Keratinocyte (primary cell): ENCODE data around the gene CDC42EP4. TPM values are rescaled to one million over a fixed set of nuclear protein-coding genes. Genes with fewer than 3 reads are reported as not detected.

Experiments used
- DNase-seq: peaks from one replicate; pipeline ENCODE4 v3.0.0-alpha.2; 2011; ENCODE audit warnings: low read depth, missing footprints, low spot score
- FAIRE-seq: peaks from 2 replicates; lab custom pipeline; 2011; peaks lifted over from hg19 to GRCh38; lab: Jason Lieb, UNC
- H2AFZ ChIP-seq: 2 replicates; pipeline ENCODE4 v1.6.0; 2012; ENCODE audit warnings: low read length, control low read depth, inconsistent platforms; ENCODE audit not compliant: control insufficient read depth
- H3K27ac ChIP-seq: 2 replicates; pipeline ENCODE4 v1.5.1; 2011; ENCODE audit warnings: low read length; ENCODE audit not compliant: control insufficient read depth, insufficient read depth
- H3K27me3 ChIP-seq: 3 replicates; pipeline ENCODE4 v1.6.0; 2011; ENCODE audit warnings: low read length; ENCODE audit not compliant: control insufficient read depth, insufficient read depth; ENCODE audit errors: extremely low read depth
- H3K36me3 ChIP-seq, 2 experiments: 2 replicates in 1 of 2; 3 replicates in 1 of 2; pipeline ENCODE4 v1.5.1; 2011; ENCODE audit warnings: low read length in 2 of 2, mild to moderate bottlenecking in 1 of 2; ENCODE audit not compliant: control insufficient read depth in 2 of 2, insufficient read depth in 2 of 2; ENCODE audit errors: extremely low read depth in 1 of 2
- H3K4me1 ChIP-seq: 3 replicates; pipeline ENCODE4 v1.5.1; 2011; ENCODE audit warnings: low read length; ENCODE audit not compliant: control insufficient read depth, insufficient read depth; ENCODE audit errors: extremely low read depth
- H3K4me2 ChIP-seq: 3 replicates; pipeline ENCODE4 v1.6.0; 2011; ENCODE audit warnings: low read depth, low read length; ENCODE audit not compliant: control insufficient read depth, insufficient read depth; ENCODE audit errors: extremely low read depth
- H3K4me3 ChIP-seq, 3 experiments: fragments of 200-600 bp in 1 of 3; sonication (generic) in 1 of 3; 2 replicates in 2 of 3; 3 replicates in 1 of 3; pipeline ENCODE4 v1.5.1; 2011 to 2016; ENCODE audit warnings: low read length in 3 of 3, mild to moderate bottlenecking in 3 of 3, control low read depth in 2 of 3, inconsistent platforms in 1 of 3, low read depth in 1 of 3, mixed read lengths in 1 of 3, mixed run types in 1 of 3, moderate library complexity in 1 of 3; ENCODE audit not compliant: control insufficient read depth in 2 of 3, insufficient read depth in 2 of 3; ENCODE audit errors: extremely low read depth in 1 of 3
- H3K79me2 ChIP-seq: 2 replicates; pipeline ENCODE4 v1.6.0; 2012; ENCODE audit warnings: low read length; ENCODE audit not compliant: control insufficient read depth, insufficient read depth
- H3K9ac ChIP-seq: 3 replicates; pipeline ENCODE4 v1.6.0; 2011; ENCODE audit warnings: low read length; ENCODE audit not compliant: control insufficient read depth, insufficient read depth; ENCODE audit errors: extremely low read depth
- H3K9me1 ChIP-seq: 3 replicates; pipeline ENCODE4 v1.6.0; 2011; ENCODE audit warnings: low read length; ENCODE audit not compliant: control insufficient read depth, insufficient read depth; ENCODE audit errors: extremely low read depth
- H3K9me3 ChIP-seq: 2 replicates; pipeline ENCODE4 v1.5.1; 2012; ENCODE audit warnings: low read depth, low read length; ENCODE audit not compliant: control insufficient read depth
- H4K20me1 ChIP-seq: 3 replicates; pipeline ENCODE4 v1.6.0; 2011; ENCODE audit warnings: low read length; ENCODE audit not compliant: control insufficient read depth, insufficient read depth; ENCODE audit errors: extremely low read depth
- EZH2 ChIP-seq: IDR thresholded peaks from one replicate; pipeline ENCODE4 v1.6.1; 2012; ENCODE audit warnings: inconsistent platforms, mild to moderate bottlenecking, low read length, moderate library complexity
- dilution Hi-C: fragments of 300-500 bp; cut with MboI; formaldehyde crosslinking; loops from one replicate; pipeline ENCODE4 v1.7.0; 2020; ENCODE audit warnings: low sequenced_read_pairs; ENCODE audit not compliant: extremely low pct_ligation_motif_present
- polyA plus RNA-seq, 5 experiments: library from polyadenylated mRNA; depleted of rRNA in 3 of 5; stranded (reverse) in 3 of 5; stranded (forward) in 1 of 5; unstranded in 1 of 5; fragments of >200 nt; gene quantifications; 1 replicate in 1 of 5; 2 replicates in 3 of 5; 3 replicates in 1 of 5; pipeline versions ENCODE4 v1.2.1 to v1.2.3, GENCODE V29; 2011 to 2012; ENCODE audit warnings: missing spikeins in 2 of 5, low read depth in 1 of 5, low replicate concordance in 1 of 5
- TF ChIP-seq, protein P1 (sequence below), 3 experiments: IDR thresholded peaks in 1 of 3; conservative IDR thresholded peaks in 1 of 3; optimal IDR thresholded peaks in 1 of 3; 2 replicates in 2 of 3; 3 replicates in 1 of 3; pipeline versions ENCODE3 to v1.5.1; 2011; ENCODE audit warnings: low read length in 3 of 3, mild to moderate bottlenecking in 3 of 3, moderate library complexity in 2 of 3, control low read depth in 1 of 3, inconsistent platforms in 1 of 3; ENCODE audit not compliant: insufficient read depth in 2 of 3; ENCODE audit errors: extremely low read depth in 1 of 3

The CDC42EP4 gene
- polyA plus RNA-seq, 1 donor (not counting 4 experiments of a cell fraction or from before 2014, with no cell fraction given): 9.4 TPM

DNA sequence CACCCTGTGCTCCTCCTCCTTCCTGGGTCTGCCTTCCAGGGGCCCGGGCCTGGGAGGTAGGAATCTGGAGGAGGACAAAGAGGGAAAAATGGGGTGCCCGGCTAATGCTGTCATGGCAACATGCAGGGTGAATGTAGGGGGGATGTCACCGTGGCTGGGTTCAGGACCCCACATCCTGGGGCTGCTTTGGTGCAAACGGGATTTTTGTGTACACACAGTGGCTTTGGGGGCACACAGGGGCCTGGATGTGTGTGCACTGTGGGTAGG lies 37.0 kb upstream of the CDC42EP4 start:
- no peak overlapping the region for H3K27ac ChIP-seq
- H3K4me1 ChIP-seq: no peaks in the 10 kb centered on the region
- FAIRE-seq (no peak), DNase-seq (no peak)
- no peaks in the 10 kb centered on the region for H3K27me3 ChIP-seq
- dilution Hi-C loops: loop anchor here (5.0 kb wide), 1 partner anchor 81 kb away; no protein-coding TSS in a partner anchor
- H3K9me3 ChIP-seq: no peaks in the 10 kb centered on the region
- H3K9me1 ChIP-seq: no peaks in the 10 kb centered on the region
- TF ChIP-seq, protein P1, sequence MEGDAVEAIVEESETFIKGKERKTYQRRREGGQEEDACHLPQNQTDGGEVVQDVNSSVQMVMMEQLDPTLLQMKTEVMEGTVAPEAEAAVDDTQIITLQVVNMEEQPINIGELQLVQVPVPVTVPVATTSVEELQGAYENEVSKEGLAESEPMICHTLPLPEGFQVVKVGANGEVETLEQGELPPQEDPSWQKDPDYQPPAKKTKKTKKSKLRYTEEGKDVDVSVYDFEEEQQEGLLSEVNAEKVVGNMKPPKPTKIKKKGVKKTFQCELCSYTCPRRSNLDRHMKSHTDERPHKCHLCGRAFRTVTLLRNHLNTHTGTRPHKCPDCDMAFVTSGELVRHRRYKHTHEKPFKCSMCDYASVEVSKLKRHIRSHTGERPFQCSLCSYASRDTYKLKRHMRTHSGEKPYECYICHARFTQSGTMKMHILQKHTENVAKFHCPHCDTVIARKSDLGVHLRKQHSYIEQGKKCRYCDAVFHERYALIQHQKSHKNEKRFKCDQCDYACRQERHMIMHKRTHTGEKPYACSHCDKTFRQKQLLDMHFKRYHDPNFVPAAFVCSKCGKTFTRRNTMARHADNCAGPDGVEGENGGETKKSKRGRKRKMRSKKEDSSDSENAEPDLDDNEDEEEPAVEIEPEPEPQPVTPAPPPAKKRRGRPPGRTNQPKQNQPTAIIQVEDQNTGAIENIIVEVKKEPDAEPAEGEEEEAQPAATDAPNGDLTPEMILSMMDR (optimal IDR thresholded peaks at IDR 0.05 in 1 of 3, IDR thresholded peaks at IDR 0.05 in 1 of 3, conservative IDR thresholded peaks at IDR 0.05 in 1 of 3; ENCODE audit: extremely low read depth in 1 of 3, insufficient read depth in 2 of 3, low read length in 3 of 3): no peak
- no peak for TF ChIP-seq EZH2
- H3K79me2 ChIP-seq: no peaks in the 10 kb centered on the region
- no peaks in the 10 kb centered on the region for H4K20me1 ChIP-seq
- H2AFZ ChIP-seq: no peak overlapping the region
- H3K4me3 ChIP-seq: no peak overlapping the region
- no peak overlapping the region for H3K4me2 ChIP-seq
- H3K36me3 ChIP-seq: no peaks in the 10 kb centered on the region
- H3K9ac ChIP-seq: no peak overlapping the region

DNA sequence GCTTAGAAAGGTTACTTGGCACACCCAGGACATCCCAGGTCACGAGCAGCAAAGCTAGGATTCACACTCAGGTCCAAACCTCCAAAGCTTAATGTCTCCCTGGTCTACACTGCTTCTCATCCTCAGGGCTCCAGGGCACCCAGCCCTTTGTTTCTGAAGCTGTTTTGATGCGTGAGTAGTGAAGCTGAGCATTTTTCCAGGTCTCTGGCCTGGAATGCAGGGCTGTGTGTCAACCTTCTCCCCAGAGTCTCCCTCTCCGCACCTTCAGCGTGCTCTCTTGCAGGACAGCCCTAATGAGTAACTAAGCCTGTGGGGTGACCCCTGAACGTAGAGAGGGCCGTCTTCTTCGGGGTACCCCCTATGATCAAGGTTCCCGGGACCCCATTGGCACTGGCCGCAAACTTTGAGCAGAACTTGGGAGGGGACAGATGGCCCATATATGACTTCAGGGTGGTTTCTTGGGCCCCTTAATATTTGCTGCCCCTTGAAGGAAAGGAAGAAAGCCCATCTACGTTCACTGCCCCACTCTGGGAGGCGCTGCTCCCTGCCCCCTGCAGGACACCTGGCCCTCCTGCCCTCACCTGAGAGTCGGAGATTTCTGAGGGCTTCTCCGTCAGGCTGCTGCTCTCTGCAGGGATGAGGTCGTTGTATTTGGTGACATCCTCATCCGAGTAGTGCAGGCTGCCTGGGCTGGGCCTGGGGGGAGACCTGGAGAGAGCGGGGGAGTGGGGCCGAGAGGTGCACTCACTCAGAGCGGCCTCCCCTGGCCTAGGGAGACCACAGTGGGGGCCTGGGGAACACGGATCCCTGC lies 36.4 kb upstream of the CDC42EP4 start:
- dilution Hi-C loops: loop anchor here (5.0 kb wide), 1 partner anchor 81 kb away; no protein-coding TSS in a partner anchor
- Histone ChIP-seq H3K36me3 (no peaks in the 10 kb centered on the region), H3K4me3 (no peak overlapping the region), H3K9ac (no peak overlapping the region), H3K27ac (no peak overlapping the region), H3K9me3 (no peaks in the 10 kb centered on the region), H3K9me1 (no peaks in the 10 kb centered on the region), H4K20me1 (no peaks in the 10 kb centered on the region), H2AFZ (no peak overlapping the region), H3K27me3 (no peaks in the 10 kb centered on the region), H3K4me1 (no peaks in the 10 kb centered on the region), H3K4me2 (no peak overlapping the region), H3K79me2 (no peaks in the 10 kb centered on the region)
- DNase-seq (no peak), FAIRE-seq (no peak)
- TF ChIP-seq, protein P1 (optimal IDR thresholded peaks at IDR 0.05 in 1 of 3, IDR thresholded peaks at IDR 0.05 in 1 of 3, conservative IDR thresholded peaks at IDR 0.05 in 1 of 3; ENCODE audit: extremely low read depth in 1 of 3, insufficient read depth in 2 of 3, low read length in 3 of 3): no peak
- TF ChIP-seq EZH2: no peak
